Thyroid gland (tissue), 4 donors: ENCODE measurements around the gene IL4. TPM values are rescaled to one million over a fixed set of nuclear protein-coding genes. Genes with fewer than 3 reads are reported as not detected.

Experiments used
- DNase-seq, 2 donors: peaks; one replicate each; pipeline ENCODE4 v3.0.0-alpha.2; 2019
- H3K27ac ChIP-seq, 3 donors: fragments of 200-600 bp; sonication (generic); 1 replicate in 2 of 3; 2 replicates in 1 of 3; pipeline ENCODE4 v1.5.1; 2016 to 2019; ENCODE audit warnings: mild to moderate bottlenecking in 1 of 3, moderate library complexity in 1 of 3
- H3K27me3 ChIP-seq: fragments of 200-600 bp; sonication (generic); one replicate; pipeline ENCODE4 v1.5.1; 2019
- H3K36me3 ChIP-seq, 2 donors: fragments of 200-600 bp; sonication (generic); one replicate each; pipeline ENCODE4 v1.5.1; 2016 to 2019
- H3K4me1 ChIP-seq, 2 donors: fragments of 200-600 bp; sonication (generic); one replicate each; pipeline ENCODE4 v1.5.1; 2017 to 2019
- H3K4me3 ChIP-seq, 3 donors: fragments of 200-600 bp; sonication (generic); replicated peaks in 1 of 3; 1 replicate in 2 of 3; 2 replicates in 1 of 3; pipeline ENCODE4 v1.5.1; 2016; ENCODE audit warnings: mild to moderate bottlenecking in 1 of 3
- H3K9me3 ChIP-seq: fragments of 200-600 bp; sonication (generic); one replicate; pipeline ENCODE4 v1.5.1; 2017
- CTCF ChIP-seq, 6 experiments: fragments of 200-600 bp in 3 of 6; fragments of 450-650 bp in 3 of 6; sonication (generic) in 3 of 6; IDR thresholded peaks; one replicate each; pipeline ENCODE4 v1.5.1; 2016 to 2019; ENCODE audit warnings: antibody characterized with exemption in 6 of 6, mild to moderate bottlenecking in 2 of 6, inconsistent platforms in 1 of 6, moderate library complexity in 1 of 6
- POLR2A ChIP-seq, 2 donors: fragments of 450-650 bp; IDR thresholded peaks; one replicate each; pipeline ENCODE4 v1.6.1; 2017; ENCODE audit warnings: antibody characterized with exemption in 2 of 2, mild to moderate bottlenecking in 2 of 2, moderate library complexity in 1 of 2
- WGBS, 2 donors: methylation state at CpG; one replicate each; pipeline ENCODE4 v1.1.5; 2017; 5-methylcytosine and 5-hydroxymethylcytosine counted together
- intact Hi-C: fragments of 100-400 bp; cut with DNase I; formaldehyde crosslinking; loops from one replicate; pipeline ENCODE4 v1.15.1; 2023
- total RNA-seq, 4 donors: library from RNA; depleted of rRNA; stranded (reverse); fragments of >200 nt; gene quantifications; one replicate each; pipeline ENCODE4 v1.2.3, GENCODE V29; 2016

Gene IL4
- total RNA-seq, 4 donors from 2014 or later, result not detected

- Histone ChIP-seq H3K27me3 (no peaks in the 10 kb centered on the region), H3K36me3 (peaks cover 21 to 25% of the 10 kb centered on the region in 2 donors), H3K9me3 (no peaks in the 10 kb centered on the region), H3K27ac (no peak overlapping the region), H3K4me3 (no peak overlapping the region), H3K4me1 (no peaks in the 10 kb centered on the region)
- TF ChIP-seq CTCF (IDR thresholded peaks at IDR 0.05) (no peak), POLR2A (IDR thresholded peaks at IDR 0.05) (no peak)
- 94 to 97% methylated on average over 4 of the region's 4 CpGs for WGBS, 2 donors
- DNase-seq, result no peak
- intact Hi-C loops, result no loop called here
Measured at GRCh38 chr5:132637241-132637640, 36.5 kb upstream of the IL4 start.

- TF ChIP-seq CTCF (IDR thresholded peaks at IDR 0.05) (no peak), POLR2A (IDR thresholded peaks at IDR 0.05) (no peak)
- Histone ChIP-seq H3K4me1 (no peaks in the 10 kb centered on the region), H3K27me3 (no peaks in the 10 kb centered on the region), H3K4me3 (no peak overlapping the region), H3K27ac (no peak overlapping the region), H3K9me3 (no peaks in the 10 kb centered on the region), H3K36me3 (peaks cover 32% of the 10 kb centered on the region in 2 donors)
- intact Hi-C loops, result no loop called here
- no peak for DNase-seq
- WGBS, 2 donors, result 87 to 89% methylated on average over 2 of the region's 2 CpGs
Measured at GRCh38 chr5:132639706-132640130, 34.1 kb upstream of the IL4 start.

GRCh38 chr5:132640613-132641012 lies 33.2 kb upstream of the IL4 start:
- Histone ChIP-seq H3K27me3 (no peaks in the 10 kb centered on the region), H3K4me1 (no peaks in the 10 kb centered on the region), H3K27ac (no peak overlapping the region), H3K4me3 (no peak overlapping the region), H3K9me3 (no peaks in the 10 kb centered on the region), H3K36me3 (peaks cover 32% of the 10 kb centered on the region in 2 donors)
- DNase-seq, result no peak
- intact Hi-C loops, result no loop called here
- 84 to 89% methylated on average over 4 of the region's 4 CpGs for WGBS, 2 donors
- TF ChIP-seq POLR2A (IDR thresholded peaks at IDR 0.05) (no peak), CTCF (IDR thresholded peaks at IDR 0.05) (no peak)

- 95 to 100% methylated on average over 3 of the region's 3 CpGs for WGBS, 2 donors
- no peaks in the 10 kb centered on the region for H3K27me3 ChIP-seq
- no peak overlapping the region for H3K27ac ChIP-seq
- intact Hi-C loops, result no loop called here
- H3K36me3 ChIP-seq, result peaks cover 32% of the 10 kb centered on the region in 2 donors
- no peaks in the 10 kb centered on the region for H3K4me1 ChIP-seq
- TF ChIP-seq CTCF (IDR thresholded peaks at IDR 0.05) (no peak), POLR2A (IDR thresholded peaks at IDR 0.05) (no peak)
- H3K9me3 ChIP-seq, result no peaks in the 10 kb centered on the region
- H3K4me3 ChIP-seq, result no peak overlapping the region
- no peak for DNase-seq
Measured at GRCh38 chr5:132641241-132641723, 32.5 kb upstream of the IL4 start.

GRCh38 chr5:132641841-132642240 lies 31.9 kb upstream of the IL4 start:
- WGBS, 2 donors, result 98 to 100% methylated on average over 3 of the region's 3 CpGs
- TF ChIP-seq CTCF (IDR thresholded peaks at IDR 0.05) (no peak), POLR2A (IDR thresholded peaks at IDR 0.05) (no peak)
- DNase-seq, result no peak
- no peaks in the 10 kb centered on the region for H3K27me3 ChIP-seq
- intact Hi-C loops, result no loop called here
- H3K27ac ChIP-seq, result no peak overlapping the region
- H3K4me1 ChIP-seq, result no peaks in the 10 kb centered on the region
- peaks cover 32% of the 10 kb centered on the region in 2 donors for H3K36me3 ChIP-seq
- H3K4me3 ChIP-seq, result no peak overlapping the region
- H3K9me3 ChIP-seq, result no peaks in the 10 kb centered on the region
